Stimulated activated CD8-positive, alpha-beta memory T cell treated with anti-CD3 and anti-CD28 coated beads, Interleukin-12 subunit alpha, Interleukin-12 subunit beta, amount 100 ng/mL, for 4 hours (primary cell): ENCODE measurements around the gene GHR.

Source experiments
- DNase-seq: peaks from one replicate; pipeline ENCODE4 v3.0.0-alpha.2; 2020; ENCODE audit warnings: low read depth

Gene GHR

DNA sequence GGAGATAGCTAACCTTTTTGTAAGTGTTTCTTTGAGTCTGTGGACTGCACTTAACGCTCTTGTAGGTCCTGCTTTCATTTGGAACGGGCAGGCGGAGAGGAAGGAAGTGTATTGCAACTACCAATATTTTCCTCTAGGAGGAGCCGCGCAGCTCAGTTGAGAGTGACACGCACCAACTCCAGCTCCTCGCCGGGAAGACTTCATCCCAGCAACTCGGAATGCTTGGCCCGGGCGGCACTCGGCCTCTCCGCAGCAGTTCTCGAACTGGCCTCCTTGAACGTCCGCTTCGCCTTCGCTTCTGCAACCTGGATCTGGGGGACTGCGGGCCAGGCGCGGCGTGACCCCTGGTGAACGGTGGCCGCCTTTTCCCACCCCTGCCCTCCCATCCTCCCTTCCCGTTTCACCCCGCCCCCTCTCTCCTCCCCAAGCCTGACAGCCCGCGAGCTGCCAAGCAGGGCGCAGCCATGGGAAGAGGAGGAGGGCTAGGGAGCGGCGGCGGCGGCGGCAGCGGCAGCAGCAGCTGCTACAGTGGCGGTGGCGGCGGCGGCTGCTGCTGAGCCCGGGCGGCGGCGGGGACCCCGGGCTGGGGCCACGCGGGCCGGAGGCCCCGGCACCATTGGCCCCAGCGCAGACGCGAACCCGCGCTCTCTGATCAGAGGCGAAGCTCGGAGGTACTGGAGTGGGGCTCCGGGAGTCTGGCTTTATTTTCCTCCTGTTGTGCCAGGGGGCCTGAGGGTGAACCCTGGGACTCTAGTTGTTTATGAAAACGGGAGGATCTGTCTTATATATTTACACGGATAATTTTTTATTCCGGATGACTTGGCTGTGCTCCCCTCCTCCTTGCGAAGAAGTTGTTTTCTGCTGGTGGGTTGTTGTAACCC is at the start of gene GHR:
GHR (plus strand) TSS at position 155 of the 881 bp plus-strand sequence. CDS start 142,436 bp downstream, outside the sequence.
- no peak for DNase-seq

DNA sequence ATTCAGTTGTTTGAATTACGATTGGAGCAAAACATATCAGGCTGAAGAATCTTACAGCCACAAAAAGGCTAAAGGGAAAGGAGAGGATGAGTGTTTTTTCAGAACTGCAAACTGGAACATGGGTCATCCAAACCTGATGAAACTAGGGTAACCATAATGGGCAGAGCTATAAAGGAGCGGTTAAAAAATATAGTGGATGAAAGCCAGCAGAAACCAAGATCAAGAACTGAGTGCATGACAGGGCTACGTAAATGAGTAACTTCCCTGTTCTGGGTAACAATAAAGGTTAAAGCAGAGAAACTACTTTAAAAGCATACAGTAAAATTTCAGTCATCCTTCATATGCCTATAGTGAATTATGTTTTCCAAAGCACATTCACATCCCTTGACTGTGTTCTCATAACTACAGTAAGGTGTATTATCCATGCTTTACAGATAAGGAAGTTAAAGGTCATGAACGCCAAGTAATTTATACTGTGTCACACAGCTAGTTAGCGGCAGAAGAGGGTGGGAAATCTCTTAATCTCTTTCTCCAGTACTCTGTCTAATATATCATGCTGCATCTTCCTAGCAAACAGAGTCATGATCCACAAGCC is 48.5 kb upstream of the GHR start:
- no peak for DNase-seq

DNA sequence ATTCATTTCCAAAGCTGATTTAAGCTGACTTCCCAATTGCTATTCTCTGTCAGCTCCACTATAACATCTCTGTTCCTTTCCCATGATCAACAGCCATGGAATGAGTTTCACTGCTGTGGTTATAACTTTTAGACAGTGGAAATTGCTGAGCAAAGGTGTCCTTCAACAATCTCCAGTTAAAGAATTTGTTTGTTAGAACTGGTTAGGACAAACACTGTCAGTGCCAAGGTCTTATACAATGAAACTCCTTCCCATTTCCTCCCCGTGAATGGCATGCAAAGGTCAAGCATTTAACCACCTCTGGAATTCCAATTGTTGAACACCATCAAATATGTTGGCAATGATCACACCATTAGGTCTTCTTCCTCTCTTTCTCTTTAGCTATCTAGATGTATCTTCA is 45.7 kb upstream of the GHR start:
- no peak for DNase-seq

DNA sequence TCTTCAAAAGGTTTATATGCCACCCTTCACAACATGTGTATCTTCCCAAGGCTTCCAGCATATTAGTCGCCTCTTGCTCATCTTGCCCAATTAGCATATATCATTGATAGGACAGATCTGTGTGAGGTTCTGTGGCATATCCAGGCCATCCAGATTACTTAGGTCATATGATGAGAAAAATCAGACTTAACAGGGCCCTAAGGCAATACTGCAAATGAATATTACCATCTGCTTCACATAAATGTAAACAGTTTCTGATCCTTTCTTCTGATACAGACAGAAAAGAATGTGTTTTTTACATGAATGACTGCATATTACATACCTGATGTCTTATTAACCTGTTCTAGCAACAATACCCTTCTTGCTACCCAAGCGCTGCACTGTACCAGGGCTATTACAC is 41.3 kb upstream of the GHR start:
- DNase-seq, result no peak

DNA sequence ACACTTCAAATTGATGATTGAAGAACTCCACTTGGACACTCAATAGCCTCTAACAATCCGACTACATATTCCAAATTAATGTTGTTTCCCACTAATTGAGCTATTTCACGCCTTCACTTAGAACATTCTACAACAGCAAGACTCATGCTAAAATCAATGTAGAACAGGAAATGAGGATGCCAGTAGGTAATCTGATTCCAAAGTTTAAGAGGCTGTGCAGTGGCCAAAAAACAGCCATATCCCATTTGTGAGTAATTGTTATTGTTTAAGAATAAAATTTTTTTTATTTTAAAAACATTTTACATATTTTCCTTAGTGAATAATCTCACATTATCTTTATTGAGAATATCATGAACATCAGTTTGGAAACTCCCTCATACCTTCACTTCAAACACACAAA is 35.7 kb upstream of the GHR start:
- no peak for DNase-seq

DNA sequence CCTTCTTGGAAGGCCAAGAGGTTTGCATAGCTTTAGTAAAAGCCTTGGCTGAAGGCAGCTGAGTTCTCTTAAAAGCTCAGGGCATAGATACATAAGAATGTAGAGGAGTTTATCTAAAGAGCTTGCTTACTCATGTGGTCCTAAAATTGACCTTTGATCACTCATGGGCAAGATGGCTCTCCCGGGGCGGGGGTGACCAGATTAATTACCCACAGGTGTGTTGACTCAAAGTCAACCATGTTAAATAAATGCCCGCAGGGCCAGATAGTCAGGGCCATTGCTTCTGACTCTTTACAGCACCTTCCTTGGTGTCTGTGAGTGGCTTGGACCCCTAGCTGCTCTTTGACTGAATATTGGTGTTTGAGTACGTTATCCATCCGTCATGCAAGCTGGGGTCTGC is 33.1 kb upstream of the GHR start:
- DNase-seq, result no peak

DNA sequence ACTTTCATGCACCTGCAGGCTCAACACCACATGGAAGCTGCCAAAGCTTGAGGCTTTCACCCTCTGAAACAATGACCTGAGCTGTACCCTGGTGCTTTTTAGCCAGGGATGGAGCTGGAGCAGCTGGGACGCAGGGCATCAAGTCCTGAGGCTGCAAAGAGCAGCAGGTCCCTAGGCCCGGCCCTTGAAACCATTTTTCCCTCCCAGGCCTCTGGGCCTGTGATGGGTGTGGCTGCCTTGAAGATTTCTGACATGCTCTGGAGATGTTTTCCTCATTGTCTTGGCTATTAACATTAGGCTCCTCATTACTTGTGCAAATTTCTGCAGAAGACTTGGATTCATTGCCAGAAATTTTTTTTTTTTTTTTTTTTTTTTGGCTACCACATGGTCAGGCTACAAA is 30.3 kb upstream of the GHR start:
- no peak for DNase-seq

DNA sequence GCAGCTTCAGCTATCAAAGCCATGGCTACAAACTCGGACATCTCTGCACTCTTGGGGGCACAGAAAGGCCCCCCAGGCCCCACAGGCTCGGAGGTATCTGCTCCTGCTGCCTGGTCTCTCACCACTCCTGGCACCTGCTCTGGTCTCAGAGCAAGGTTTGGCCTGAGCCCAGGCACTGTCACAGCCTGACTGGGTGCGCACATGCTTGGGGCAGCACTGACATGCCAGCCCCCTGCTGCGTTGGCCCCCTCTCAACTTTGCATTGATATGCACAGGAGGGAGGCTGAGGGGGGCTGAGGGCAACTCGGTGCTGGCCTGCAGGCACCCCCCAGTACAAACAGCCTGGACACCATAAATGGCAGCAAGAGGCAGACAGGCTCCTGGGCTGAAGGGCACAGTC is 27.1 kb upstream of the GHR start:
- no peak for DNase-seq

DNA sequence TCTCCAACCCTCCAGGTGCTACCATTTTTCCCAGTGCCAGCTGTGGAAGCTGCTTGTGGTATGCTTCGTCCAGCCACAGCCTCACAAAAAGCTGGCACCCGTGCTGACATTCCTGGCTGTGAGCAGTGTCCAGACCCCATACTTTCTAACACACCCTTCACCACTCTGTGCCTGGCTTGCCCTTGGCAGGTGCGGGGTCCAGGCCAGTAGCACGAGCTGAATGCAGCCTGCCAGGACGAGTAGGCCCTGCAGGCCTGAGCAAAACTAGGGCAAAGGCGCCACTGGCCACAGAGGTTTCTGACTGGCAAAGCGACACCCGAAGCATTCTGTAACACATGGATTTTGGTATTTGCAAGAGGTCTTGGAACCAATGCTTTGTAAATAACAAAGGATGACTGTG is 26.0 kb upstream of the GHR start:
- no peak for DNase-seq

DNA sequence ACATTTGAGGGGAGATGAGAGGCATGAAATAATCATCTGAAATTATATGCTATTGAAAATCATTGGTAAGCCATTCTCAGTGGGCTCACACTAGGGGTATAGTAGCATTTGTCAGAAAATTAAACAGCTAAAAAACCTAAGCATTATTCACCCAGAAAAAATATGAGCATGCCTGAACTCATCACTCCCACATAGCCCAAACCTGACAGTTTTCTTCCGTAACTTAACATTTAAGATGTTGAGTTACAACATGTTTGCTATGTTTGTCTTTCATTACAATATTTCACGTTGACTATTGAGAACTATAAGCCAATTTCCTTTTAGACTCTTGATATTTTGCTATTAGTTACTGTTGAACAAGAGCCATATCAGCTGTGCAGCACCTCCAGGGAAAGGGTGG is 23.5 kb upstream of the GHR start:
- no peak for DNase-seq

DNA sequence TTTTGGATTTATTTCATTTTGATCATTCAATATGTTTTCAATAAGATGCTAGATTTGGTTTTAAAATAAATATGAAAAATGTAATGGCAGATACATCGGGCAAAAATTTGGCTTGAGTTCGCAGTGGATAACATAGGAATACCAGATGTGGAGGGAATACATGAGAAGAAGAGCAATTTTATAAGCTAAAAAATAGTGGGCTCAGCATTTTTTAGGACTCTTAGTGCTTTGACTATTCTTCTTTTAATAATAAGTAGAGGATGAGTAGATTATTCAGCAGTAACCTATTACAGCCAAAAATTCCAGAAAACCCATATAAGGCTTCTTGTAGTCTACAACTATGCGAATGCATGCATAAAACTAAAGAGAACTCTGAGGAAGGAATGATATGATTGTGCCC is 22.8 kb upstream of the GHR start:
- DNase-seq, result no peak

DNA sequence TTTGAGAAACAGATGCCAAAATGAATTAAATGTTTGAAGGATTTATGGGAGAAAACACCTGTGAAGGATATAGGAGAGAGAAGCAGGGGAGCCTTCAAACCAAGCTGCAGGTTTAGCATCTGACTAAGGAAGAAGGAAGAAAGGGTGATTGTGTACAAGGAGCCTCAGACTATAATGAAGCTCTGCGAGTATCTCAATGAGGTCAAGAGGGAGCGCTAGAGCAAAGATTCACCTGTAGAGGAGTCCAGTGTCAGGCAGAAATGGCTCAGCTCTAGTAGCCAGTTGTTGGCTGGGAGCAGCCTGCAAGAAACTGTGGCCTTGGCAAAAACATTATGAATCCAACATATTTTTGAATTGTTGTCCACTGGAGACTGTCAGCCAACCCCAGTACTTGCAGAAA is 20.0 kb upstream of the GHR start:
- no peak for DNase-seq

DNA sequence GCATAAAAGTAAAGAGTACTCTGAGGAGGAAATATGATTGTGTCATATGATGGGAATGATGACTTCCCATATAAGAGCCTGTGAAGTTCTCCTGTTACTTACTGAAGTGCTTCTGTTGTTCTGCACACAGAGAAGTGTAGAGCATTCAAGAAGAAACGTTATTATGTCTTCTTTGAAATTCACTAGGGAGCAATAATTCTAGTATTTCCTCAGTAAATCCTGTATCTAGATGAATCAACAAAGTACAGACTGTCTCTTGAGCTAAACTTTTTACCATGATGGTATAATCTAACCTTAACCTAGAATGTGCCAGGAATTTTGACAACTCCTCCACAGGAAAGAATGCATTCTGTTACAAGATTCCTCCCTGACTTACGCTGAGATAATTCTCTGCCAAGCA is 18.9 kb upstream of the GHR start:
- no peak for DNase-seq

DNA sequence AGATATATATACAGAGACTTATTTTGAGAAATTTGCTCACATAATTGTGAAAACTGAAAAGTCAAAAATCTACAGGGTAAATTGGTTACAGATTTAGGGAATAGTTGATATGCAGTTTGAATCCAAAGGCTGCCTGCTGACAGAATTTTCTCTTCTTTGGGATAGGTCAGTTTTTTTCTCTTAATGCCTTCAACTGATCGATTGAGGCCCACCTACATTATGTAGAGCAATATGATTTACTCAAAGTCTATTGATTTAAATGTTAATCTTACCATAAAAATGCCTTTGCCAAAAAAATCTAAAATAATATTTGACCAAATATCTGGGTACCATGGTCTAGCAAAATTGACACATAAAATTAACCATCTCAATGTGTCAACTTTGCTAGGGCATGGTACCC is 3.9 kb upstream of the GHR start:
- no peak for DNase-seq

DNA sequence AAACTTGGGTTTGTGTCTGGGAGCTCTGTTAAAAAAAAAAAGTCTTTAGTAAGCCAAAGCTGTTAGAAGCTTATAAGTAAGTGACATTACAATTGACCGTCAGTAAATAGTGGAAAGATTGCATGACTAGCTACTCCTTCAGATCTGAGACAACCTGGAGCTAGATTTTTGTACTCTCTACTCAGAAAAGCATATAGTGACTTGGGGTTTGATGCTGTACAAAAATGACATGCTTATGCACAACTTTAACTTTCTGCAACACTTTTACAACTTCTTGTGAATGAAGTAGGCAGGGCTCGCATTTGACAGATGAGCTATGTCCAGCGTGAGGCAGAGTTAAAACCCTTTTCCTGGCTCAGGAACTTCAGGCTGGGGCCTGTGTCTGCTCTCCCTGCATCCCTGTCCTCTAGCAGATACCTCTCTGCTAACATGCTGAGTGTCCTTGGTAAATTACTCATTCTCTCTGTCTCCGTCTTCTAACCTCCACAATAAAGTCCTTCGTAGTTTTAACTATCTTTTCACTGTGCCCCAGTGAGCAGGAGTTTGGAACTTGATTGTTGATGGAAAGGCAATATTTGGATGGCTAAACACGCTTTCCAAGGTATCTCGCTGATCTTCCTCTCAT is 471 bp upstream of the GHR start:
- no peak for DNase-seq

DNA sequence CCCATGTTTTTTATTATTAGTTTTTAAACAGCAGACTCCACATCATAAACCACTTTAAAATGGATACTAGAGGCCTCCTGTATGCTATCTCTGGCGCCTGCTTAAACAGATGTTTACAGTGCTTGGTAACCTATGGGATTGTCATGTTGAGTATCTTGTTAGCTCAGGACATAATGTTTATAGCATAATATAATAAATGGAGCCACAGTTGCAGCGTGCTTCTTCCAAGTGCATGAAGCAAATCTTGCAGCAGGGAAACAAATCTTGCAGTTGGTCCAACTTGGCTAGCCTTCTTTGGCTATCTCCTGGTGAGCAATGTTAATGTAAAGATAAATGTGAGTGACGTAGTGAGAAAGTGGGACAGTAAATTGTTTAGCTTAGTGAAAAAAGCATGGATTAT is 2.8 kb downstream of the GHR start:
- DNase-seq, result no peak

DNA sequence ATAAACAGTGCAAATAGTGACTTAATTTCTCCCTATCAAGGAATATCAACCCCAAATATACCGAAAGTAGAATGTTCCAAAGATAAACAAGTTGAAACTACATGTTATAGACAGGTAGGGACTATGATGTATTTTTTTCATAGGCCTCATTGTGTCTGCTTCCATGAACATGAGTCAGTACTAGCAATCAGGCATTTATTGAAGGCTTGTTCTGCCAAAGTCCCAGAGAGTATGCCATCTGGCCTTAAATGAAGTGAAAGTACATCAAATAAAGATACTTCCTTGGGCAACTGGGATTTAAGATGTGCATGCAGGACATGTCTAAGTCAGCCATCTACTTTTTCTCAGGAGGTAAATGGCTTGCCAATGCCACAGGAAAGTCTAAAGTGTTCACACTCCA is 6.5 kb downstream of the GHR start:
- DNase-seq, result no peak

DNA sequence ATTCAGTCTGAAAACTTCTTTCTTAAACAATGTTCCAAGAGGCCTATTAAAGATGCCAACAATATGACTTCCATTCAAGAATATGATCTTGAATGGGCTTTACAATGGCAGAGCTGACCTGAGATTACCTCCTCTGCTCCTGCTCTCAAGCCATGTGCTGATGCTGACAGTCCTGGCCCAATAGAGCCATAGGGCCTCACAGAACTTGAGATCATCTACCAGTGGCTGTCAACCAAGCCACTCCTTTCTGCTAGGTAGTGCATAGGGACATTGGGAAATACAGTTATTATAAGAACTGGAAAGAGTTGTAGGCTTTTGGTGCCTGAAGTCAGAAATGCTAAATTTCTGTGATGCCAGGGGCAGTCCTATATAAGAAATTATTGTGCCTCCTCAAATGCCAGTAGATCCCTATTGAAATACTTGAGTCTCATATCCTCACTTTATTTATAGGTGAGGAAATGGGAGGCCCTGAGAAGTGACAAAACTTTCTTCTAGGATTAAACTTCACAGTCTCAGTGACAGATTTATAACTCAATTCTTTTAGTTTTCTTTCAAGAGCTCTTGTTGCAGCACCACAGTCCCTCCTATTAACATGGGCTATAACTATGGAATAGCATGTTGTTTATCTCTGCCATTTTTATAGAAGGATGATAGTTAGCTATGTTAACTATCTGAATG is 10.9 kb downstream of the GHR start:
- DNase-seq, result no peak

DNA sequence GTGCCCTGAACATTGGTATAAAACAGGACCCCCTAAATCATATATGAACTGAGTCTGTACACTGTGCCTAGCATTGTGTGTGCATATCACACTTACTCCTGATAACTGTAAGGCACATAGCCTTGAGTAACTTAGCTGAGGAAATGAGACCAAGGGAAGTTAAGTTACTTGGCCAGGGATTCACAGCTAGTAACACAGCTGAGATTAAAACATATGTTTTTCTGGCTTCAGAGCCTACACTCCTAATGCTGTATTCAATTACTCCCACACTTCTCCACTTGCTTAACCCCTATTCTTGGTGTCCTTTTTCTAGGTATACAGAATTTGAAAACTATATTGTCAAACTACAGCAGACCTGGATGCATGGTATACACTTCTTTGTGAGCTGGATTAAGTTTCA is 12.8 kb downstream of the GHR start:
- DNase-seq, result no peak

DNA sequence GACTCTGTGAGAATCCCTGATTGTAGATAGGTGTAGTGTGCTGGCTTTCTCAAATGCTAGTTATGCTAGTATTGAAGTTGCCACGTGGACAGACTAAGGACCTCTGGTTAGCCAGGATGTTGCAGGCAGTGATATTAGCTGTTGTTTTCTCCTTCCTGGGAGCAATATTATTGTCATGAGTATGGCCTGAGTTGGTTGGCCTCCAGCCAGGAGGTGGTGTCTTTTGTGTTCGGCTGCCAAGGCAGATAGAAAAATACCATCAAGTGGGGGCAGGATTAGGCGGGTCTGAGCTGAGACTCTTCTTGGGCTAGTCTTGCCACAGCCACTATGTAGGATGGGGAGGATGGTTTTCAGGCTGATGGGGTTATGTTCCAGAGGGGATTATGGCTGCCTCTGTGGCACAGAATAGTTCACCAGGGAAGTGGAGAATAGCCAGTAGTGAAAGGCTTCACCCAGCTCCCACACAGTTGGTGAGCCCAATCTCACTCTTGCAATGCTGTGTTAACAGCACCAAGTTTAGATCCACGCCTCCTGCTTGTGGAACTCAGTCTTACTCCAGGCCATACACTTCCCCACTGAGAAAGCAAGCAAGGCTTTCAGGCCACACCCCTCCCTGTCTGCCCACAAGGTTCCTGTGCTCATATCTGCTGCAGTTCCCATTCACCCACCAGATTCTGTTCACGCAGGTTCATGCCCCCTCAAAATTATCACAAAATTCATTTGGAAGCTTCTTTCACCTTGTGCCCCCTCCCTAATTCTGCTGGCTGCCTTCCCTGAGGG is 31.2 kb downstream of the GHR start:
- DNase-seq, result no peak

DNA sequence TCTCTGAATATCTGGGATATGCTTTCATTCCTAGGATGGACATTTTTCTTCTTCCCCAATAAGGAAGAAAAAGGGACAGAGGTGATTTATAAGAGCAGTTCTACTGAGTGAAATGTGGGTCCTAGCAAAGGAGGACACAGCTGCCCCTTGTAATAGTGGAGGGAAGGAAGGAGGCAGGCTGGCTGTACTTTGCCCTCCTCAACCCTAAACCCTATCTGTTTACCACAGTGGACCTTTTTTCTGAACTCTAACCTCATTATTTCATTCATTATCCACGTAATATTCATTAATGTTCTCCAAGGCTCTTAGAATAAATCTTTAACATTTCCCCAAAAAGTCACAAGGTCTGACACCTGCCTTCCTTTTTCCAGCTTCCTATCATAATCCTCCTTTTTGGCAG is 37.8 kb downstream of the GHR start:
- DNase-seq, result no peak

DNA sequence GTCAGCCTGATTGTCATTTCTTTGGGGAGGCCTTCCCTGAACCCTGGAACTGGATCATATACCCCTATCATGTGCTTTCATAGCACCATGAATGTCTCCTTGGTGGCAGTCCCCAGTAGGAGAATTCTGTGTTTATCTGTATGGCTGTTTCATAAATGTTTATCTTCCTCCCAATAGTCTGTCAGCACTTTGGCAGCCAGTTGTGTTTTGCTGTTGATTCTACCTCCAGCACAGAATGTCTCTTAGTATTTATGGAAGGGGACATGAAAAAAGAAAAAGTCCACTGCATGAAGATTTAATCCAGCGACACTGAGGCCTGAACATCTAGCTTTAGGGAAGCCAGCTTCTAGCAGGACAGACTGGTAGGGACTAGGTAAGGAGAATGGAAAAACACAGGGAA is 38.3 kb downstream of the GHR start:
- DNase-seq, result no peak
